ENCODE data around the gene TBC1D23.
"Not testable (repeated sequence)": the region's sequence is repeated elsewhere in the genome, so short reads cannot be mapped to it uniquely, and the experiment has no call there.

Gene TBC1D23

DNA sequence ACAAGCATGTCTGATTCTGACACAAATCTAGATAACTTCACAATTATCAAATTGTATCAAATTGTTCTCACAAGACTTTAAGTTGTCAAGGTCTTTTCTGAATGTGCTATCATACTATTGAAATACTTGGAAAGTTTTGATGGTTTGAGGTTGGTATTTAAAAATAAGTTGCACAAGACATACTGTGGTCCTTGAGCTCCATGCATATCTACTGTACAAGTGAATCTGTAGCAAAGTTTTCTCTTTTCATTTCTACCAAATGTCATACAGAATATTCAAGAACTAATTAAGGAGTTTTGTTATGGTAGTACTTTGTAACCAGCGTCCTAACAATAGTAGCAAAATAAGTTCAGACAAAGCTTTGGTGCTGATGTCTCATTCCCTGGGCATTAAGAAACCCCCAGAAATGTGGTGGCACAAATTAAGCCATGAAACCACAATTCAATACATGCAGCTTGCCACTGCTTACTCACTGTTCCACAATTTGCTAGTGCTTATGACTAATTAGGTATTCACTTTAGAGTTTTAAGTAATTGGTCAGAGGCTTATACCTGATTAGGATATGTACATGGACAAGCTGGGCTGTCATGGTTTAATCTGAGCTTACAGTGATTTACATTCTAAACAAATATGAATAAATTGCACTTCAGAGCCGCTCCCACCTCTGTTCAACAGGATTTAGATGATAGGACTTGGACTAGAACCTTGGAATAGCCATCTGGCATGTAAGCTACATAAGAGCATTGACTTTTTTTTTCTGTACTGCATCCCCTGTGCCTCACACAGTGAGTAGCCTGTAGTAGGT lies 8.8 kb downstream of the TBC1D23 start:
- peaks cover 13% of the 10 kb centered on the region for H3K4me1 ChIP-seq (ENCODE audit: insufficient read depth, low read length, poor library complexity, severe bottlenecking)
- no peaks in the 10 kb centered on the region for H3K9me3 ChIP-seq (ENCODE audit: insufficient read depth, low read depth, low read length)
- H3K79me2 ChIP-seq (ENCODE audit: insufficient read depth, low read length), result peaks cover 41% of the 10 kb centered on the region
- H3F3A ChIP-seq (ENCODE audit: low read depth), result no peaks in the 10 kb centered on the region
- no peaks in the 10 kb centered on the region for H3K27me3 ChIP-seq (ENCODE audit: insufficient read depth, low read length, poor library complexity, severe bottlenecking)
- H3K4me2 ChIP-seq (ENCODE audit: low read depth, low read length, poor library complexity, severe bottlenecking), result no peak overlapping the region
- no peak overlapping the region for H3K4me3 ChIP-seq (ENCODE audit: low read length, poor library complexity, severe bottlenecking)
- peaks cover 22% of the 10 kb centered on the region for H4K20me1 ChIP-seq (ENCODE audit: insufficient read depth, low read length, poor library complexity, severe bottlenecking)
- no peaks in the 10 kb centered on the region for H3K9me2 ChIP-seq (replicated peaks; ENCODE audit: low read depth, low read length)
- H2AFZ ChIP-seq (ENCODE audit: low read length), result no peak overlapping the region
- no peaks in the 10 kb centered on the region for H3K36me3 ChIP-seq (ENCODE audit: insufficient read depth, low read length)
- H3K9ac ChIP-seq (ENCODE audit: low read depth, low read length, poor library complexity, severe bottlenecking), result no peak overlapping the region
- TF ChIP-seq, protein P1, sequence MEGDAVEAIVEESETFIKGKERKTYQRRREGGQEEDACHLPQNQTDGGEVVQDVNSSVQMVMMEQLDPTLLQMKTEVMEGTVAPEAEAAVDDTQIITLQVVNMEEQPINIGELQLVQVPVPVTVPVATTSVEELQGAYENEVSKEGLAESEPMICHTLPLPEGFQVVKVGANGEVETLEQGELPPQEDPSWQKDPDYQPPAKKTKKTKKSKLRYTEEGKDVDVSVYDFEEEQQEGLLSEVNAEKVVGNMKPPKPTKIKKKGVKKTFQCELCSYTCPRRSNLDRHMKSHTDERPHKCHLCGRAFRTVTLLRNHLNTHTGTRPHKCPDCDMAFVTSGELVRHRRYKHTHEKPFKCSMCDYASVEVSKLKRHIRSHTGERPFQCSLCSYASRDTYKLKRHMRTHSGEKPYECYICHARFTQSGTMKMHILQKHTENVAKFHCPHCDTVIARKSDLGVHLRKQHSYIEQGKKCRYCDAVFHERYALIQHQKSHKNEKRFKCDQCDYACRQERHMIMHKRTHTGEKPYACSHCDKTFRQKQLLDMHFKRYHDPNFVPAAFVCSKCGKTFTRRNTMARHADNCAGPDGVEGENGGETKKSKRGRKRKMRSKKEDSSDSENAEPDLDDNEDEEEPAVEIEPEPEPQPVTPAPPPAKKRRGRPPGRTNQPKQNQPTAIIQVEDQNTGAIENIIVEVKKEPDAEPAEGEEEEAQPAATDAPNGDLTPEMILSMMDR (conservative IDR thresholded peaks at IDR 0.05; ENCODE audit: low read length), result no peak
- no peak for TF ChIP-seq EZH2phosphoT487 (IDR thresholded peaks at IDR 0.05; ENCODE audit: borderline replicate concordance)

DNA sequence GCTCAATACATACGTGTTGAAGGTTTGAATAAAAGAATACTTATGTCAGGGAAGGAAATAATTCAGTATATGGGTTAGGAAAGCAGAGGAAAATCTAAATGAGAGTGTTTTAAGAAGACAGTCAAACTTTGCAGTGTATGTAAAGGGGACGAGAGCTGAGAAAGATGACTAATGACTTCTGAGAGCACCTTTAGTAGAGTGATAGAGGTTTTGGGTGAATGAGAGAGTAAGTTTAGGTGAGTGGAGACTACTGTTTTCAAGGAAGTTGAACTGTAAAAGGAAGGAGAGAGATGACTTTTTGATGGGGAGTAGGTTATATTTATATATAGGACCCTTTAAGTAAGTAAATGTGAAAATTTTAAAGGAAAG lies 9.4 kb downstream of the TBC1D23 start:
- Histone ChIP-seq H3K79me2 (ENCODE audit: insufficient read depth, low read length) (peaks cover 41% of the 10 kb centered on the region), H2AFZ (ENCODE audit: low read length) (no peak overlapping the region), H3K9me3 (ENCODE audit: insufficient read depth, low read depth, low read length) (no peaks in the 10 kb centered on the region), H3K4me3 (ENCODE audit: low read length, poor library complexity, severe bottlenecking) (no peak overlapping the region), H3K4me2 (ENCODE audit: low read depth, low read length, poor library complexity, severe bottlenecking) (no peak overlapping the region), H3K9me2 (replicated peaks; ENCODE audit: low read depth, low read length) (no peaks in the 10 kb centered on the region), H3K27me3 (ENCODE audit: insufficient read depth, low read length, poor library complexity, severe bottlenecking) (no peaks in the 10 kb centered on the region), H3K4me1 (ENCODE audit: insufficient read depth, low read length, poor library complexity, severe bottlenecking) (peaks cover 13% of the 10 kb centered on the region), H3F3A (ENCODE audit: low read depth) (no peaks in the 10 kb centered on the region), H3K9ac (ENCODE audit: low read depth, low read length, poor library complexity, severe bottlenecking) (no peak overlapping the region), H3K36me3 (ENCODE audit: insufficient read depth, low read length) (no peaks in the 10 kb centered on the region), H4K20me1 (ENCODE audit: insufficient read depth, low read length, poor library complexity, severe bottlenecking) (peaks cover 20% of the 10 kb centered on the region)
- TF ChIP-seq, protein P1 (conservative IDR thresholded peaks at IDR 0.05; ENCODE audit: low read length), result no peak
- no peak for TF ChIP-seq EZH2phosphoT487 (IDR thresholded peaks at IDR 0.05; ENCODE audit: borderline replicate concordance)

DNA sequence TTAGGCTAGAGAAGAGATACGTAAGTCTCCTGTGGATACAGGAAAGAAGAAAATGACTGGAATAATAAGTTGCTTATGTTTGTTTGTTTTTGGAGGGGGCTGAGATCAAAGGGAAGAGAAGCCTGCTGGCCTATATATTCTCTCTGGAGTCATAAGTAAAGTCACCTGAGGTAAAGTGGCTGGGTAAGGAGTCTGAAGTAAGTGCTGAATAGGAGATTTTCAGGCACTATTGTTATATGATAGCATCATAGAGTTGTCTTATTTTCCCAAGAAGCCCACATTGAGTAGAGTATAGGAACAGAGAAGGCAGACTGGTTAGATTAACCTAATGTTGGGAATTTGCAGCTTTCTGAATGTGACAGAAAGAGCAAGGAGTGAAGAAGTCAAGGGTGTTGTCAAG lies 10.7 kb downstream of the TBC1D23 start:
- Histone ChIP-seq H3K36me3 (ENCODE audit: insufficient read depth, low read length) (no peaks in the 10 kb centered on the region), H3K27me3 (ENCODE audit: insufficient read depth, low read length, poor library complexity, severe bottlenecking) (no peaks in the 10 kb centered on the region), H3K4me1 (ENCODE audit: insufficient read depth, low read length, poor library complexity, severe bottlenecking) (peaks cover 13% of the 10 kb centered on the region), H3K4me3 (ENCODE audit: low read length, poor library complexity, severe bottlenecking) (no peak overlapping the region), H3K79me2 (ENCODE audit: insufficient read depth, low read length) (peaks cover 48% of the 10 kb centered on the region), H3K4me2 (ENCODE audit: low read depth, low read length, poor library complexity, severe bottlenecking) (no peak overlapping the region), H3K9ac (ENCODE audit: low read depth, low read length, poor library complexity, severe bottlenecking) (no peak overlapping the region), H3F3A (ENCODE audit: low read depth) (no peaks in the 10 kb centered on the region), H3K9me2 (replicated peaks; ENCODE audit: low read depth, low read length) (no peaks in the 10 kb centered on the region), H4K20me1 (ENCODE audit: insufficient read depth, low read length, poor library complexity, severe bottlenecking) (peaks cover 16% of the 10 kb centered on the region), H2AFZ (ENCODE audit: low read length) (no peak overlapping the region), H3K9me3 (ENCODE audit: insufficient read depth, low read depth, low read length) (no peaks in the 10 kb centered on the region)
- no peak for TF ChIP-seq EZH2phosphoT487 (IDR thresholded peaks at IDR 0.05; ENCODE audit: borderline replicate concordance)

DNA sequence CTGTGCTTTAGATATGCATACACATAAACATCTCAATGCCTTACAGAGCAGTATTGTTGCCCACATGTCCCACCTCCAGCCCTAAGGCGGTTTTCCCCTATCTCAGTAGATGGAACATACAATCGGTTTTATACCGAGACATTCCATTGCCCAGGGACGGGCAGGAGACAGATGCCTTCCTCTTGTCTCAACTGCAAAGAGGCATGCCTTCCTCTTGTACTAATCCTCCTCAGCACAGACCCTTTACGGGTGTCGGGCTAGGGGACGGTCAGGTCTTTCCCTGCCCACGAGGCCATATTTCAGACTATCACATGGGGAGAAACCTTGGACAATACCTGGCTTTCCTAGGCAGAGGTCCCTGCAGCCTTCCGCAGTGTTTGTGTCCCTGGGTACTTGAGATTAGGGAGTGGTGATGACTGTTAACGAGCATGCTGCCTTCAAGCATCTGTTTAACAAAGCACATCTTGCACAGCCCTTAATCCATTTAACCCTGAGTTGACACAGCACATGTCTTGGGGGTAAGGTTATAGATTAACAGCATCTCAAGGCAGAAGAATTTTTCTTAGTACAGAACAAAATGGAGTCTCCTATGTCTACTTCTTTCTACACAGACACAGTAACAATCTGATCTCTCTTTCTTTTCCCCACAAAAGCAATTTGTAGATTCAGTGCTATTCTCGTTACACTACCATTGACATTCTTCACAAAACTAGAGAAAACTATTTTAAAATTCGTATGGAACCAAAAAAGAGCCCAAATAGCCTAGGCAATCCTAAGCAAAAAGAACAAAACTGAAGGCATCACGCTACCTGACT lies 12.2 kb downstream of the TBC1D23 start:
- H3K9me2 ChIP-seq (replicated peaks; ENCODE audit: low read depth, low read length); H3K36me3 ChIP-seq (ENCODE audit: insufficient read depth, low read length); H3K9ac ChIP-seq (ENCODE audit: low read depth, low read length, poor library complexity, severe bottlenecking); H3K9me3 ChIP-seq (ENCODE audit: insufficient read depth, low read depth, low read length); H2AFZ ChIP-seq (ENCODE audit: low read length); H3K27me3 ChIP-seq (ENCODE audit: insufficient read depth, low read length, poor library complexity, severe bottlenecking); H3F3A ChIP-seq (ENCODE audit: low read depth); H3K4me3 ChIP-seq (ENCODE audit: low read length, poor library complexity, severe bottlenecking); H3K4me2 ChIP-seq (ENCODE audit: low read depth, low read length, poor library complexity, severe bottlenecking): not testable (repeated sequence)
- Histone ChIP-seq H3K79me2 (ENCODE audit: insufficient read depth, low read length) (peaks cover 42% of the 10 kb centered on the region), H3K4me1 (ENCODE audit: insufficient read depth, low read length, poor library complexity, severe bottlenecking) (peaks cover 13% of the 10 kb centered on the region), H4K20me1 (ENCODE audit: insufficient read depth, low read length, poor library complexity, severe bottlenecking) (peaks cover 11% of the 10 kb centered on the region)
